Neural crest cell (in vitro differentiated cells): ENCODE results near the gene IBTK. TPM values are rescaled to one million over a fixed set of nuclear protein-coding genes. Genes with fewer than 3 reads are reported as not detected.
"Not testable (repeated sequence)": the region's sequence is repeated elsewhere in the genome, so short reads cannot be mapped to it uniquely, and the experiment has no call there.

ENCODE experiments used
- DNase-seq: peaks from one replicate; pipeline ENCODE4 v3.0.0; 2021; ENCODE audit warnings: low read depth, mixed read lengths, low spot score
- H3K27ac Mint-ChIP-seq: one replicate; pipeline ENCODE4 v1.8.0; 2021; ENCODE audit warnings: mild to moderate bottlenecking, mixed read lengths; ENCODE audit not compliant: unreplicated experiment
- H3K27me3 Mint-ChIP-seq: 2 replicates; pipeline ENCODE4 v1.8.0; 2021; ENCODE audit warnings: low read depth, mild to moderate bottlenecking, mixed read lengths
- H3K36me3 Mint-ChIP-seq: 2 replicates; pipeline ENCODE4 v1.8.0; 2021; ENCODE audit warnings: low read depth, mild to moderate bottlenecking, mixed read lengths
- H3K4me1 Mint-ChIP-seq: 2 replicates; pipeline ENCODE4 v1.8.0; 2021; ENCODE audit warnings: mixed read lengths
- H3K4me3 Mint-ChIP-seq: one replicate; pipeline ENCODE4 v1.8.0; 2021; ENCODE audit warnings: mild to moderate bottlenecking, mixed read lengths
- H3K9me3 Mint-ChIP-seq: 2 replicates; pipeline ENCODE4 v1.8.0; 2021; ENCODE audit warnings: mixed read lengths
- CTCF ChIP-seq: fragments of 200-600 bp; sonication (generic); conservative IDR thresholded peaks from 2 replicates; pipeline ENCODE4 v1.5.0; 2021; ENCODE audit warnings: antibody characterized with exemption, mild to moderate bottlenecking
- total RNA-seq: library from RNA; stranded (reverse); gene quantifications from 2 replicates; pipeline ENCODE4 v1.2.1, GENCODE V29; 2021

IBTK gene
- total RNA-seq, 1 donor from 2014 or later, result 26.5 TPM

GRCh38 chr6:82176616-82177015 lies 70.9 kb downstream of the IBTK start:
- Mint-ChIP-seq H3K4me1 (no peaks in the 10 kb centered on the region), H3K9me3 (no peaks in the 10 kb centered on the region), H3K27me3 (no peaks in the 10 kb centered on the region), H3K36me3 (peaks cover 10% of the 10 kb centered on the region), H3K4me3 (no peak overlapping the region), H3K27ac (no peak overlapping the region)
- TF ChIP-seq CTCF, result no peak
- DNase-seq, result no peak

DNA sequence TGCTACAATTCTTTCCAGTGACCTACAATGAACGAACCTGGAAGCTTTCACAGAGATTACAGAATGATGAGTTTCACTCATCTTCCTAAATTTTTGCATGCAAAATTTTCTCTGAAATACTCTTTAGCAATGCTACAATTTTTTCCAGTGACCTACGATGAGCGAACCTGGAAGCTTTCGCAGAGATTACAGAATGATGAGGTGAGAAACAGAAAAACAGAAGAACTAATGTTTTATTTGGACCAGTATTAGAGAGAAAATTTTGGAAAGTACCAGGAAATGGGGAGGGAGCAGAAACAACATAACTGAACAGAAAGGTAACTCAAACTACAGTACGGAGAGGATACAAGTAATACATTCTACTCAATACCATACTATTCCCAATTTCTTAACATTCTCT lies 75.0 kb downstream of the IBTK start:
- DNase-seq, result no peak
- TF ChIP-seq CTCF, result no peak
- H3K27ac Mint-ChIP-seq, result no peak overlapping the region
- peaks cover 10% of the 10 kb centered on the region for H3K36me3 Mint-ChIP-seq
- H3K27me3 Mint-ChIP-seq, result no peaks in the 10 kb centered on the region
- H3K4me1 Mint-ChIP-seq, result no peaks in the 10 kb centered on the region
- no peaks in the 10 kb centered on the region for H3K9me3 Mint-ChIP-seq
- H3K4me3 Mint-ChIP-seq, result no peak overlapping the region

DNA sequence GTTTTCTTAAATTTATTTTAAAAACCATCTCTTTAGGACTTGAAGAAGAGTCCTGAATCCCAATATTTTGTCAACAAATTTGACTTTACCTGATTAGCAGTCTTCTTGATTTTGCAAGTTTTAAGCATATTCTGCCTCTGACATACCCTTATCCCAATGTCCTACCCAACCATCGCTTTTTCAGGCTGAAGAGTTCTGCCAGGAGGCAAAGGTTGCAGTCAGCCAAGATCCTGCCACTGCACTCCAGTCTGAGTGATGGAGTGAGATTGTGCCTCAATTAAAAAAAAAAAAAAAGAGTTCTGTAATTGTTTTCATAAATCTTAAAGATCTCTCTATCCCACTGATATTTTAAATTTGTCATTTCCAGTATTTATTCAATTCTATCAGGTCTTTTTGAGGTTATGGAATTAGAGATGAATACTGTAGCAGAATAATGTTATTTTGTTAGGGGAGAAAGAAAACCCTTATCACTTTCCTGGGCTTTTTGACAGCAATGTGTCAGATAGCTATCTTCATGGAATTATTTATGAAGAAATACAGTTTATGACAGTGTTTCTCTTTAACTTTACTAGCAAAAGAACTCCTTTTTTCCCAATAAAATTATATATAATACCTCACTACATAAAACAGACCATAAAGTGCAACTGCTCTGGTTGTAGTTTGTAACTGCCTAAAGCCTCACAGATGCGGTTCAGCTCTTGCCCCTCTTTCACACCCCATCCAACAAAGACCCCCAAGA lies 78.2 kb downstream of the IBTK start:
- Mint-ChIP-seq H3K4me1 (no peaks in the 10 kb centered on the region), H3K36me3 (peaks cover 20% of the 10 kb centered on the region), H3K9me3 (no peaks in the 10 kb centered on the region), H3K27me3 (no peaks in the 10 kb centered on the region), H3K4me3 (no peak overlapping the region), H3K27ac (peak overlapping the region; percentile 35)
- DNase-seq, result no peak
- no peak for TF ChIP-seq CTCF

GRCh38 chr6:82166493-82166892 lies 81.1 kb downstream of the IBTK start:
- Mint-ChIP-seq H3K36me3 (peaks cover 17% of the 10 kb centered on the region), H3K9me3 (no peaks in the 10 kb centered on the region), H3K4me1 (no peaks in the 10 kb centered on the region), H3K27ac (no peak overlapping the region), H3K4me3 (no peak overlapping the region), H3K27me3 (no peaks in the 10 kb centered on the region)
- no peak for TF ChIP-seq CTCF
- no peak for DNase-seq

- no peak for DNase-seq
- Mint-ChIP-seq H3K27me3 (no peaks in the 10 kb centered on the region), H3K27ac (no peak overlapping the region), H3K36me3 (peaks cover 7% of the 10 kb centered on the region), H3K9me3 (peaks cover 2% of the 10 kb centered on the region), H3K4me3 (no peak overlapping the region), H3K4me1 (no peaks in the 10 kb centered on the region)
- no peak for TF ChIP-seq CTCF
Observed at GRCh38 chr6:82160255-82160990, 87.1 kb downstream of the IBTK start.

DNA sequence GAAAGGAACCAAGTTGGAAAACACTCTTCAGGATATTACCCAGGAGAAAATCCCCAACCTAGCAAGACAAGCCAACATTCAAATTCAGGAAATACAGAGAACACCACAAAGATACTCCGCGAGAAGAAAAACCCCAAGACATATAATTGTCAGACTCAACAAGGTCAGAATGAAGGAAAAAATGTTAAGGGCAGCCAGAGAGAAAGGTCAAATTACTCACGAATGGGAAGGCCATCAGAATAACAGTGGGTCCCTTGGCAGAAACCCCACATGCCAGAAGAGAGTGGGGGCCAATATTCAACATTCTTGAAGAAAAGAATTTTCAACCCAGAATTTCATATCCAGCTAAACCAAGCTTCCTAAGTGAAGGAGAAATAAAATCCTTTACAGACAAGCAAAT lies 94.8 kb downstream of the IBTK start:
- H3K27ac Mint-ChIP-seq, DNase-seq, H3K4me3 Mint-ChIP-seq, H3K4me1 Mint-ChIP-seq, H3K27me3 Mint-ChIP-seq: not testable (repeated sequence)
- peaks cover 26% of the 10 kb centered on the region for H3K36me3 Mint-ChIP-seq
- peaks cover 12% of the 10 kb centered on the region for H3K9me3 Mint-ChIP-seq

DNA sequence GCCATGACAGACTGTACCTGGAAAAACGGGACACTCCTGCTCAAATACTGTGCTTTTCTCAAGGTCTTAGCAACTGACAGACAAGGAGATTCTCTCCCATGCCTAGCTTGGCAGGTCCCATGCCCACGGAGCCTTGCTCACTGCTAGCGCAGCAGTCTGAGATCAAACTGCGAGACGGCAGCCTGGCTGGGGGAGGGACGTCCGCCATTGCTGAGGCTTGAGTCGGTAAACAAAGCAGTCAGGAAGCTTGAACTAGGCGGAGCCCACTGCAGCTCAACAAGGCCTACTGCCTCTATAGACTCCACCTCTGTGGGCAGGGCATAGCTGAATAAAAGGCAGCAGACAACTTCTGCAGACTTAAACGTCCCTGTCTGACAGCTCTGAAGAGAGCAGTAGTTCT lies 96.4 kb downstream of the IBTK start:
- peaks cover 15% of the 10 kb centered on the region for H3K9me3 Mint-ChIP-seq
- H3K27ac Mint-ChIP-seq, H3K27me3 Mint-ChIP-seq, DNase-seq, H3K4me3 Mint-ChIP-seq, H3K4me1 Mint-ChIP-seq: not testable (repeated sequence)
- H3K36me3 Mint-ChIP-seq, result peaks cover 26% of the 10 kb centered on the region
